Gastroesophageal sphincter (tissue), 4 donors: Measurements from ENCODE around the gene CACNA1F. TPM values are rescaled to one million over a fixed set of nuclear protein-coding genes. Genes with fewer than 3 reads are reported as not detected.

Source experiments
- ATAC-seq: fragments of 150-250 bp; one replicate; pipeline ENCODE4 v1.9.1; 2016; ENCODE audit warnings: mild to moderate bottlenecking, moderate library complexity
- H3K27ac ChIP-seq, 4 donors: fragments of 200-600 bp; sonication (generic) in 3 of 4; 1 replicate in 3 of 4; 2 replicates in 1 of 4; pipeline ENCODE4 v1.5.1; 2016 to 2019
- H3K27me3 ChIP-seq: fragments of 200-600 bp; sonication (generic); one replicate; pipeline ENCODE4 v1.5.1; 2019
- H3K36me3 ChIP-seq, 2 donors: fragments of 200-600 bp; sonication (generic); one replicate each; pipeline ENCODE4 v1.5.1; 2019; ENCODE audit warnings: control low read depth in 1 of 2
- H3K4me1 ChIP-seq, 3 donors: fragments of 200-600 bp; sonication (generic); 1 replicate in 2 of 3; 2 replicates in 1 of 3; pipeline ENCODE4 v1.5.1; 2016 to 2019; ENCODE audit warnings: control low read depth in 2 of 3
- H3K4me3 ChIP-seq, 2 donors: fragments of 200-600 bp; sonication (generic); one replicate each; pipeline ENCODE4 v1.5.1; 2019; ENCODE audit warnings: mild to moderate bottlenecking in 1 of 2, moderate library complexity in 1 of 2
- H3K9me3 ChIP-seq, 3 donors: fragments of 200-600 bp; sonication (generic); one replicate each; pipeline ENCODE4 v1.5.1; 2017 to 2019; ENCODE audit warnings: control low read depth in 2 of 3
- EP300 ChIP-seq: sonication (generic); formaldehyde crosslinking; IDR thresholded peaks from one replicate; pipeline ENCODE4 v1.6.1; 2017; ENCODE audit warnings: antibody characterized with exemption, mild to moderate bottlenecking
- POLR2A ChIP-seq, 2 donors: fragments of 450-650 bp; IDR thresholded peaks; one replicate each; pipeline ENCODE4 v1.6.1; 2017; ENCODE audit warnings: antibody characterized with exemption in 2 of 2, mild to moderate bottlenecking in 2 of 2, moderate library complexity in 1 of 2
- POLR2AphosphoS5 ChIP-seq: sonication (generic); formaldehyde crosslinking; IDR thresholded peaks from one replicate; pipeline ENCODE4 v1.6.1; 2017; ENCODE audit warnings: antibody characterized with exemption
- WGBS, 2 donors: methylation state at CpG; one replicate each; pipeline ENCODE4 v1.1.5; 2018; ENCODE audit warnings: low coverage in 1 of 2; 5-methylcytosine and 5-hydroxymethylcytosine counted together
- total RNA-seq, 4 donors: library from RNA; depleted of rRNA; stranded (reverse); fragments of >200 nt; gene quantifications; one replicate each; pipeline ENCODE4 v1.1.0, GENCODE V29; 2016
- TF ChIP-seq, protein P1 (sequence below), 4 experiments: fragments of 200-600 bp in 2 of 4; fragments of 450-650 bp in 2 of 4; sonication (generic) in 1 of 4; IDR thresholded peaks; one replicate each; pipeline ENCODE4 v1.5.1; 2017 to 2019; ENCODE audit warnings: antibody characterized with exemption in 4 of 4, mild to moderate bottlenecking in 2 of 4, moderate library complexity in 2 of 4

The CACNA1F gene
- total RNA-seq, 4 donors from 2014 or later = 1.7 TPM; not detected in 3

DNA sequence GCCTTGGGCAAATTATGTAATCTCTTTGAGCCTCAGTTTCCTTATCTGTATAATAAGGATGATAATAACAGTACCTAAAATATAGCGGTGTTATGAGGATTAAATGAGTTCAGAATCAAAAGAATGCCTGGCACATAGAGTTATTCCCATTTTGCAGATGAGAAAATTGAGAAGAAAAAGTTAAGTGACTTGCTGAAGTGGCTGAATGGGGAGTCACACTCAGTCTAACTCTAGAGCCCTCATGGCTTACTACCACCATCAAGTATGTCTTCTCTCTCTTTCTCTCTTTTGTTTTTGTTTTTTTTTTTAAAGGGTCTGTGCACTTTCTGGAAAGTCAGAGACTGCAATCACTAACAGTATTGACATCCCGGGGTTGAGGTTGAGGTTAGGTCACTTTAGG, 615 bp downstream of the CACNA1F start:
- 80 to 91% methylated on average over 1 of the region's 2 CpGs for WGBS, 2 donors
- Histone ChIP-seq H3K27me3 (peaks cover 15% of the 10 kb centered on the region), H3K9me3 (no peaks in the 10 kb centered on the region), H3K36me3 (no peaks in the 10 kb centered on the region), H3K4me3 (no peak overlapping the region), H3K27ac (no peak overlapping the region), H3K4me1 (peaks cover 0 to 22% (median 0%) of the 10 kb centered on the region in 3 donors)
- no peak for ATAC-seq
- TF ChIP-seq EP300 (no peak), POLR2AphosphoS5 (no peak), POLR2A (IDR thresholded peaks at IDR 0.05) (no peak)
- TF ChIP-seq, protein P1, sequence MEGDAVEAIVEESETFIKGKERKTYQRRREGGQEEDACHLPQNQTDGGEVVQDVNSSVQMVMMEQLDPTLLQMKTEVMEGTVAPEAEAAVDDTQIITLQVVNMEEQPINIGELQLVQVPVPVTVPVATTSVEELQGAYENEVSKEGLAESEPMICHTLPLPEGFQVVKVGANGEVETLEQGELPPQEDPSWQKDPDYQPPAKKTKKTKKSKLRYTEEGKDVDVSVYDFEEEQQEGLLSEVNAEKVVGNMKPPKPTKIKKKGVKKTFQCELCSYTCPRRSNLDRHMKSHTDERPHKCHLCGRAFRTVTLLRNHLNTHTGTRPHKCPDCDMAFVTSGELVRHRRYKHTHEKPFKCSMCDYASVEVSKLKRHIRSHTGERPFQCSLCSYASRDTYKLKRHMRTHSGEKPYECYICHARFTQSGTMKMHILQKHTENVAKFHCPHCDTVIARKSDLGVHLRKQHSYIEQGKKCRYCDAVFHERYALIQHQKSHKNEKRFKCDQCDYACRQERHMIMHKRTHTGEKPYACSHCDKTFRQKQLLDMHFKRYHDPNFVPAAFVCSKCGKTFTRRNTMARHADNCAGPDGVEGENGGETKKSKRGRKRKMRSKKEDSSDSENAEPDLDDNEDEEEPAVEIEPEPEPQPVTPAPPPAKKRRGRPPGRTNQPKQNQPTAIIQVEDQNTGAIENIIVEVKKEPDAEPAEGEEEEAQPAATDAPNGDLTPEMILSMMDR (IDR thresholded peaks at IDR 0.05) = no peak

DNA sequence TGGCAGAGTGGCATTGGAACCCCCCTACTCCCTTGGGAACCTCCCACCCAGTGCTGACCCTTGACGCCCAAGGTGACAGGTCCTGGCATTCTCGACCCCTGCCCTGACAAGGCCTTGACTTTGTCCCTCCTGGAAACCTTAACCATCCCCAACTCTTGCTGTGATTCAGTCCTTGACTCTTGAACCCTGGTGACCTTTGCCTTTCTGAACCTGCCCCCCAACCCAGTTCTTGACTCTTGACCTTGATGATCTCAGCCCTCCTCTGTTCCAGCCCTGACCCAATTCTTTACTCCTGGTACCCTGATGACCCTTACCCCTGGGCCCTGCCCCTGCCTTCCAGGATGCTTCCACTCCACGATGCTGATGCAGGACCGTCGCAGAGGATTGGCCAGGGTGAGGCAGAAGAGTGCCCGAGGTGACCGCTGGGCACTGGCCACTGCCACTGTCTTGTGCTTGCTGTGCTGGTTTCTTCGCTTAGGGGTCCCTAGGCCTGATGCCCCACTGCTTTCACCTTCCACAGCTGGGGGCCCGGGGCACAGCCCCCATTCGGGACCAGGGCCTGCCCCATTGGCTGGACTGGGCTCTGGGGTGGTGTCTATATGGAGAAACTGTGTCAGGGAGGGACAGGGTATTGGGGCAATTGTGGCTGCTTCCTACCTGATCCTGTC, 1.7 kb downstream of the CACNA1F start:
- Histone ChIP-seq H3K4me1 (peaks cover 0 to 13% (median 0%) of the 10 kb centered on the region in 3 donors), H3K4me3 (no peak overlapping the region), H3K27me3 (peaks cover 15% of the 10 kb centered on the region), H3K27ac (no peak overlapping the region), H3K9me3 (no peaks in the 10 kb centered on the region), H3K36me3 (no peaks in the 10 kb centered on the region)
- TF ChIP-seq POLR2A (IDR thresholded peaks at IDR 0.05) = no peak
- ATAC-seq = no peak
- 60% methylated on average over 1 of the region's 10 CpGs; no CpG with 5 or more reads in 1 of the 2 donors for WGBS, 2 donors

DNA sequence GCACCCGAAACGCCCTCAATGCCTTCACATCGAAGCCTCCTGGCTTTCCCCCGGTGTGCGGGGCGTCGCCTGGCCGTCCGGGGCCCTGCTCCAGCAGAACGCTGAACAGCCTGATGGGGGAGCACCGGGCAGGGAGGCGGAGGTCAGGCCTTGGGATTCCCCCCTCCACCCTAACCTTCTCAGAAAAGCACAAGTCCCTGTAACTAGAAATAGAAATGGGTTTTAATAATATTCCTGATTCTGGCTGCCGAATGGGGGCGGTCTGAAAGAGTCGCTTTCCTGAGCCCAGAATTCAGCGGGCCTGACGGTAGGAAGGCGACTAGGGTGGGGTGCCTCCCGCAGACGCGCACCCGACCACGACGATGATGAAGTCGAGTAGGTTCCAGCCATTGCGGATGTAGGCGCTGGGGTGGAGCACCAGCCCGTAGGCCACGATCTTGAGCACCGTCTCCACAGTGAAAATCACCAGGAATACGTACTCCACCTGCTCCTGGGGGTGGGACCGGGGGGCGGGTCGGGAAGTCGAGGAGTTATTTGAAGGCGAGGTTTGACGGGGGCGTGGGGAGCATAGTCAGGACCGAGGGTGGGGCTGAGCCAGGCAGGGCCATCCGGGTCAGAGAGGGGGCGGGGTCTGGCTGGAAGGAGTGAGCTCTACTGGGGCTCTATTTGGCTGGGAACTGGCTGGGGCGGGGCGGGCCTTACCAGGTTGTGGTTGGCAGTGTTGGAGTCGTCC, 2.5 kb downstream of the CACNA1F start:
- H3K4me3 ChIP-seq = peak overlapping the region in 1 of 2 donors; percentile 37
- peak overlapping the region in 1 of 4 donors; percentile 48 for H3K27ac ChIP-seq
- H3K27me3 ChIP-seq = peaks cover 15% of the 10 kb centered on the region
- peak; percentile 50 for ATAC-seq
- WGBS, 2 donors = 60% methylated on average over 1 of the region's 44 CpGs; no CpG with 5 or more reads in 1 of the 2 donors
- H3K4me1 ChIP-seq = peaks cover 0 to 6% (median 0%) of the 10 kb centered on the region in 3 donors
- no peaks in the 10 kb centered on the region for H3K9me3 ChIP-seq
- H3K36me3 ChIP-seq = no peaks in the 10 kb centered on the region
- TF ChIP-seq, protein P1 (IDR thresholded peaks at IDR 0.05) = no peak
- TF ChIP-seq POLR2A (IDR thresholded peaks at IDR 0.05) (no peak), POLR2AphosphoS5 (no peak), EP300 (no peak)

DNA sequence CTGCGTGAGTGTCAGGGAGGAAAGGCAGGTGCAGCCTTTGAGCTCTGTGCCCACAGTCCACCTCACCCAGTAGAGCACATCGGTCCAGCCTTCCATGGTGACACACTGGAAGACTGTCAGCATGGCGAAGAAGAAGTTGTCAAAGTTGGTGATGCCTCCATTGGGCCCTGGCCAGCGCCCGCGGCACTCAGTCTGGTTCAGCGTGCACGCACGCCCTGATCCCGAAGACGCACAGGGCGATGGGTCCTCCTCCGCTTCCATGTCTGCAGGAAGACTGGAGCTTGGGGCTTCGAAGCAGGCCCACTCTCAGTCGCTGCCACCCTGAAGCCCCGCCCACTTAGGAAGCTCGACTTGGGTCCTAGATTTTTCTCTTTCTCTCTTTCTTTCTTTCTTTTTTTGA, 5.0 kb downstream of the CACNA1F start:
- H3K4me3 ChIP-seq = no peak overlapping the region
- WGBS, 2 donors = 79% methylated on average over 9 of the region's 17 CpGs; no CpG with 5 or more reads in 1 of the 2 donors
- H3K27me3 ChIP-seq = peaks cover 9% of the 10 kb centered on the region
- TF ChIP-seq POLR2AphosphoS5 = no peak
- no peak for TF ChIP-seq POLR2A (IDR thresholded peaks at IDR 0.05)
- TF ChIP-seq, protein P1 (IDR thresholded peaks at IDR 0.05) = no peak
- TF ChIP-seq EP300 = no peak
- no peaks in the 10 kb centered on the region for H3K9me3 ChIP-seq
- no peaks in the 10 kb centered on the region for H3K36me3 ChIP-seq
- ATAC-seq = no peak
- H3K4me1 ChIP-seq = peaks cover 0 to 6% (median 0%) of the 10 kb centered on the region in 3 donors
- no peak overlapping the region for H3K27ac ChIP-seq

DNA sequence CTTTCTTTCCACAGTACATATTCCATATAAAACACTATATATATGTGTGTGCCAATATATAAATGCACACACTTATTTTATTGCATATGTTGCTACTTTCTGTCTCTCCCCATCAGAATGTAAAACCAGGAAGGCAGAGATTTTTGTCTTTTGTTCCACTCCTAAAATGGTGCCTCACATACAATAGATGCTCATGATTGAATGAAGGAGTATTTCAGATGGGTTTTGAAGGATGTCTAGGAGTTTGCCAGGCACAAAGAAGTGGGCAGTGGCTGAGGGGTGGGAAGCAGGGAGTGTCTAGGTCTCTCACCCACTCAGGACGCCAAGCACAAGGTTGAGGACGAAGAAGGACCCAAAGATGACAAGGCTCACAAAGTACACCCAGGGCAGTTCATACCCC, 5.4 kb downstream of the CACNA1F start:
- whole genome bisulfite sequencing, 2 donors = 69% methylated on average over 2 of the region's 2 CpGs; no CpG with 5 or more reads in 1 of the 2 donors
- H3K9me3 ChIP-seq = no peaks in the 10 kb centered on the region
- ATAC-seq = no peak

More for the DNA sequence above, 5.4 kb downstream of the CACNA1F start:
- peaks cover 0 to 6% (median 0%) of the 10 kb centered on the region in 3 donors for H3K4me1 ChIP-seq
- H3K27me3 ChIP-seq = peaks cover 9% of the 10 kb centered on the region
- H3K36me3 ChIP-seq = no peaks in the 10 kb centered on the region
- no peak overlapping the region for H3K4me3 ChIP-seq
- H3K27ac ChIP-seq = no peak overlapping the region
- TF ChIP-seq EP300 (no peak), POLR2A (IDR thresholded peaks at IDR 0.05) (no peak), POLR2AphosphoS5 (no peak)
- TF ChIP-seq, protein P1 (IDR thresholded peaks at IDR 0.05) = no peak
